SU-DHL-6 (cell line): ENCODE results near the gene METTL24.

Source experiments
- CTCF ChIP-seq: fragments of 200-600 bp; sonication (generic); IDR thresholded peaks from one replicate; pipeline ENCODE4 v1.5.1; 2017; ENCODE audit warnings: antibody characterized with exemption, mild to moderate bottlenecking, low read length, moderate library complexity; ENCODE audit not compliant: insufficient read depth, poor library complexity, severe bottlenecking
- EZH2phosphoT487 ChIP-seq: fragments of 200-600 bp; sonication (generic), shearing (Covaris generic); conservative IDR thresholded peaks from 2 replicates; pipeline ENCODE4 v1.6.1; 2018; ENCODE audit warnings: mild to moderate bottlenecking, antibody characterized with exemption, low read length, moderate library complexity, mixed read lengths

GRCh38 chr6:110326057-110326456, 32.1 kb downstream of the METTL24 start:
- TF ChIP-seq CTCF (no peak), EZH2phosphoT487 (no peak)
